ENCODE results near the gene CADPS. TPM values are rescaled to one million over a fixed set of nuclear protein-coding genes. Genes with fewer than 3 reads are reported as not detected.

The CADPS gene
- total and polyA plus RNA-seq, 9 of the 15 experiments (the other 6 are each of a cell fraction or from before 2014, with no cell fraction given) = not detected

DNA sequence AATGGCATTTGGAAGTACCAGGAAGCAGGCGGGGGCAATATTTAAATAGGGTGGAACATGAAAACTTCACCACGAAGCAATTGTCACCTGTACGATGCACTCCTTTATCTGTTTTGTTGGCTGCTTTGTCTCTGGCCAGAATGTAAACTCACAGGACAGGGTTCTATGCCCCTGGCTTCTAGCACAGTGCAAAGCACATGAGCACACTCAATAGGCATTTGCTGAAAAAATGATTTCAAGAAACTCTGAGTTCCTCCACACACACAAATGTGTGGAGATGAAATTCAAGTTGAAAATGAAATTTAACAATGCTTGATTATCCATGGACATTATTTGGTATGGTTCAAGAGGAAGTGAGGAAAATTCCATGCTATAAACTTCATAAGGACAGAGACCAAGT is 272.2 kb downstream of the CADPS start:
- Histone ChIP-seq H3K79me2 (ENCODE audit: control insufficient read depth, insufficient read depth, low read length) (no peaks in the 10 kb centered on the region), H3K4me2 (ENCODE audit: insufficient read depth, low read length) (no peak overlapping the region), H3K27me3 (ENCODE audit: control insufficient read depth in 2 of 2, insufficient read depth in 2 of 2, low read length in 2 of 2) (no peaks in the 10 kb centered on the region), H4K20me1 (replicated peaks; ENCODE audit: control insufficient read depth, insufficient read depth, low read length) (no peaks in the 10 kb centered on the region), H3K9ac (ENCODE audit: insufficient read depth in 1 of 2, low read depth in 2 of 2, low read length in 2 of 2) (no peak overlapping the region), H3K9me3 (replicated peaks; ENCODE audit: control insufficient read depth, insufficient read depth, low read depth, low read length) (no peaks in the 10 kb centered on the region), H3K4me3 (no peak overlapping the region), H3K4me1 (replicated peaks in 1 of 2; ENCODE audit: control insufficient read depth in 2 of 2, insufficient read depth in 2 of 2, low read length in 2 of 2) (no peaks in the 10 kb centered on the region), H3K9me1 (ENCODE audit: control insufficient read depth, insufficient read depth, low read length) (no peaks in the 10 kb centered on the region), H3K36me3 (ENCODE audit: control insufficient read depth, insufficient read depth, low read length) (no peaks in the 10 kb centered on the region), H3K27ac (ENCODE audit: extremely low read depth, low read depth, low read length) (no peak overlapping the region), H2AFZ (ENCODE audit: low read depth, low read length) (no peak overlapping the region)
- POLR2A ChIA-PET = no interaction called here
- no TSS peak for BruUV-seq (replicated peaks)
- in situ Hi-C loops (cut with MboI) = no loop called here
- DNase-seq (ENCODE audit: extremely low read depth in 1 of 4, low spot score in 3 of 4) = no peak
- intact Hi-C loops (cut with micrococcal nuclease) = no loop called here
- no peak for ATAC-seq
- WGBS (ENCODE audit: insufficient coverage, low coverage, missing lambda C conversion rate) = 0% methylated on average over 3 of the region's 3 CpGs
- no peak for FAIRE-seq
- CTCF ChIA-PET (ENCODE audit: low intra/inter-chr PET ratio) = no interaction called here
- TF ChIP-seq NR1H2 (CRISPR knock-in tag; IDR thresholded peaks at IDR 0.05) = no peak
- TF ChIP-seq CBFB (CRISPR knock-in tag; IDR thresholded peaks at IDR 0.05) = no peak
- TF ChIP-seq, protein P1, sequence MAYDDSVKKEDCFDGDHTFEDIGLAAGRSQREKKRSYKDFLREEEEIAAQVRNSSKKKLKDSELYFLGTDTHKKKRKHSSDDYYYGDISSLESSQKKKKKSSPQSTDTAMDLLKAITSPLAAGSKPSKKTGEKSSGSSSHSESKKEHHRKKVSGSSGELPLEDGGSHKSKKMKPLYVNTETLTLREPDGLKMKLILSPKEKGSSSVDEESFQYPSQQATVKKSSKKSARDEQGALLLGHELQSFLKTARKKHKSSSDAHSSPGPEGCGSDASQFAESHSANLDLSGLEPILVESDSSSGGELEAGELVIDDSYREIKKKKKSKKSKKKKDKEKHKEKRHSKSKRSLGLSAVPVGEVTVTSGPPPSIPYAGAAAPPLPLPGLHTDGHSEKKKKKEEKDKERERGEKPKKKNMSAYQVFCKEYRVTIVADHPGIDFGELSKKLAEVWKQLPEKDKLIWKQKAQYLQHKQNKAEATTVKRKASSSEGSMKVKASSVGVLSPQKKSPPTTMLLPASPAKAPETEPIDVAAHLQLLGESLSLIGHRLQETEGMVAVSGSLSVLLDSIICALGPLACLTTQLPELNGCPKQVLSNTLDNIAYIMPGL (CRISPR knock-in tag; IDR thresholded peaks at IDR 0.05) = no peak

GRCh38 chr3:62602129-62602770 is 273.0 kb downstream of the CADPS start:
- H2AFZ ChIP-seq (ENCODE audit: low read depth, low read length) = no peak overlapping the region
- no TSS peak for BruUV-seq (replicated peaks)
- no peak for ATAC-seq

More at GRCh38 chr3:62602129-62602770, 273.0 kb downstream of the CADPS start:
- H3K4me3 ChIP-seq = no peak overlapping the region
- POLR2A ChIA-PET = no interaction called here
- DNase-seq (ENCODE audit: extremely low read depth in 1 of 4, low spot score in 3 of 4) (no peak), FAIRE-seq (no peak)
- CTCF ChIA-PET (ENCODE audit: low intra/inter-chr PET ratio) = no interaction called here
- H3K36me3 ChIP-seq (ENCODE audit: control insufficient read depth, insufficient read depth, low read length) = no peaks in the 10 kb centered on the region
- H3K9me3 ChIP-seq (replicated peaks; ENCODE audit: control insufficient read depth, insufficient read depth, low read depth, low read length) = no peaks in the 10 kb centered on the region
- TF ChIP-seq ELF1 (tag; IDR thresholded peaks at IDR 0.05) (no peak), ZSCAN29 (IDR thresholded peaks at IDR 0.05) (no peak), MAZ (CRISPR knock-in tag; conservative IDR thresholded peaks at IDR 0.05 in 1 of 2, IDR thresholded peaks at IDR 0.05 in 1 of 2) (no peak), XRCC5 (IDR thresholded peaks at IDR 0.05; ENCODE audit: low read depth, low read length) (no peak), DLX4 (CRISPR knock-in tag; IDR thresholded peaks at IDR 0.05) (no peak), SP1 (CRISPR knock-in tag; IDR thresholded peaks at IDR 0.05) (no peak)
- TF ChIP-seq, protein P2, sequence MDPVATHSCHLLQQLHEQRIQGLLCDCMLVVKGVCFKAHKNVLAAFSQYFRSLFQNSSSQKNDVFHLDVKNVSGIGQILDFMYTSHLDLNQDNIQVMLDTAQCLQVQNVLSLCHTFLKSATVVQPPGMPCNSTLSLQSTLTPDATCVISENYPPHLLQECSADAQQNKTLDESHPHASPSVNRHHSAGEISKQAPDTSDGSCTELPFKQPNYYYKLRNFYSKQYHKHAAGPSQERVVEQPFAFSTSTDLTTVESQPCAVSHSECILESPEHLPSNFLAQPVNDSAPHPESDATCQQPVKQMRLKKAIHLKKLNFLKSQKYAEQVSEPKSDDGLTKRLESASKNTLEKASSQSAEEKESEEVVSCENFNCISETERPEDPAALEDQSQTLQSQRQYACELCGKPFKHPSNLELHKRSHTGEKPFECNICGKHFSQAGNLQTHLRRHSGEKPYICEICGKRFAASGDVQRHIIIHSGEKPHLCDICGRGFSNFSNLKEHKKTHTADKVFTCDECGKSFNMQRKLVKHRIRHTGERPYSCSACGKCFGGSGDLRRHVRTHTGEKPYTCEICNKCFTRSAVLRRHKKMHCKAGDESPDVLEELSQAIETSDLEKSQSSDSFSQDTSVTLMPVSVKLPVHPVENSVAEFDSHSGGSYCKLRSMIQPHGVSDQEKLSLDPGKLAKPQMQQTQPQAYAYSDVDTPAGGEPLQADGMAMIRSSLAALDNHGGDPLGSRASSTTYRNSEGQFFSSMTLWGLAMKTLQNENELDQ (CRISPR knock-in tag; IDR thresholded peaks at IDR 0.05; ENCODE audit: borderline replicate concordance) = no peak
- no peaks in the 10 kb centered on the region for H3K79me2 ChIP-seq (ENCODE audit: control insufficient read depth, insufficient read depth, low read length)
- H3K9ac ChIP-seq (ENCODE audit: insufficient read depth in 1 of 2, low read depth in 2 of 2, low read length in 2 of 2) = no peak overlapping the region
- WGBS (ENCODE audit: insufficient coverage, low coverage, missing lambda C conversion rate) = 0% methylated on average over 10 of the region's 10 CpGs
- no peaks in the 10 kb centered on the region for H3K9me1 ChIP-seq (ENCODE audit: control insufficient read depth, insufficient read depth, low read length)
- intact Hi-C loops (cut with micrococcal nuclease) (no loop called here), in situ Hi-C loops (cut with MboI) (no loop called here)
- no peak overlapping the region for H3K27ac ChIP-seq (ENCODE audit: extremely low read depth, low read depth, low read length)
- no peaks in the 10 kb centered on the region for H3K4me1 ChIP-seq (replicated peaks in 1 of 2; ENCODE audit: control insufficient read depth in 2 of 2, insufficient read depth in 2 of 2, low read length in 2 of 2)
- H4K20me1 ChIP-seq (replicated peaks; ENCODE audit: control insufficient read depth, insufficient read depth, low read length) = no peaks in the 10 kb centered on the region
- H3K27me3 ChIP-seq (ENCODE audit: control insufficient read depth in 2 of 2, insufficient read depth in 2 of 2, low read length in 2 of 2) = no peaks in the 10 kb centered on the region
- no peak overlapping the region for H3K4me2 ChIP-seq (ENCODE audit: insufficient read depth, low read length)

Measured in K562 (cell line).